Activated CD8-positive, alpha-beta memory T cell treated with anti-CD3 and anti-CD28 coated beads, Interleukin-2, amount 50 U/mL, for 1 hour (primary cell): ENCODE results near the gene TWSG1.
"Not testable (repeated sequence)": the region's sequence is repeated elsewhere in the genome, so short reads cannot be mapped to it uniquely, and the experiment has no call there.

Experiments used
- DNase-seq: peaks from one replicate; pipeline ENCODE4 v3.0.0-alpha.2; 2020; ENCODE audit errors: extremely low read depth

The TWSG1 gene

GRCh38 chr18:9334973-9335696 lies 562 bp downstream of the TWSG1 start:
- DNase-seq: no peak

- no peak for DNase-seq
Measured at GRCh38 chr18:9335697-9336045, 1.1 kb downstream of the TWSG1 start.

- no peak for DNase-seq
Measured at GRCh38 chr18:9336827-9337226, 2.3 kb downstream of the TWSG1 start.

DNA sequence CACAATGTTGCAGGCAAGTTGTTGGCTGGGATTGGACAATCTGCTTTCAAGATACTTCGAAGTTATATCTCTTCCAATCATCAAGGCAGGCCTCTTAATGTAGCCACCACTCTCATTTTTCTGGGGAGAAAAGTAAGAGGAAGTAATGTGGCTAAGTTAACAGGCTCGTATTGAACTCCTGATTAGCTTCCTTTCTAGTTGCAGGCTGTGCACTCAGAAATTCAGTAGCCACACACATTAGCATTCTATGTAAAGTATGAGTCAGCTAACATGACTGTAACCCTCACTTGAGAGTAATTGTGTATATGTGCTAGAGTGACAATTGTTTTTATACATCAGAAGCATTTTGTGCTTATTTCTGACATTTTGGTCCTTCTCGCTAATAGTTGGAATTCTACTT lies 3.3 kb downstream of the TWSG1 start:
- DNase-seq: no peak

DNA sequence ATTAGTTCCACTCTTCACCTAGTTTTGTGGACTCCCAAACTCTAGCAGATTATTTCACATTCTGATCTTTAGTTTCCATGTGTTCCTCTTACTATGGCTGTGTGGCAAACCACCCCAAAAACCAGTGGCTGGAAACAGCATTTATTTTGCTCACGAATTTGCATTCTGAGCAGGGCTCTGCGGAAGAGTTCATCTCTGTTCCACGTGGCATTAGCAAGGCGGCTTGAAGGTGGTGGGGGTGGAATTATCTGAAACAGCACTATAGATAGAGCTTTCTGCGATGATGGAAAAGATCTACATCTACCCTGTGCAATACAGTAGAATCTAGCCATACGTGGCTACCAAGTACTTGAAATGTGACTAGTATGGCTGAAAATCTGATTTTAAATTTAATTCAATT lies 5.9 kb downstream of the TWSG1 start:
- no peak for DNase-seq

DNA sequence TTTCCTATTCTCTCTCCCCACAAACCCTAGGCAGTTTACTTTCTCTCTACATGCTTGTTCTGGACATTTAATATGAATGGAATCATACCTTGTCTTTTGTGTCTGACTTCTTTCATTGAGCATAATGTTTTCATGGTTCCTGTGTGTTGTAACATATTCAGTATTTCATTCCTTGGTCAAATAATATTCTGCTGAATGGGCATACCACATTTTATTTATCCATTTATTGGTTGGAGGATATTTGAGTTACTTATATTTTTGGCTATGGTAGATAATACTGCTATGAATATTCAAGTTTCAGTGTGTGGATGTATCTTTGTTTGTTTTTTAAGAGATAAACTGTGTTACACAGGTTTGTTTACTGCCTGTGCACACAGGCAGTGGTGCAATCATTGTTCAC lies 9.0 kb downstream of the TWSG1 start:
- no peak for DNase-seq

DNA sequence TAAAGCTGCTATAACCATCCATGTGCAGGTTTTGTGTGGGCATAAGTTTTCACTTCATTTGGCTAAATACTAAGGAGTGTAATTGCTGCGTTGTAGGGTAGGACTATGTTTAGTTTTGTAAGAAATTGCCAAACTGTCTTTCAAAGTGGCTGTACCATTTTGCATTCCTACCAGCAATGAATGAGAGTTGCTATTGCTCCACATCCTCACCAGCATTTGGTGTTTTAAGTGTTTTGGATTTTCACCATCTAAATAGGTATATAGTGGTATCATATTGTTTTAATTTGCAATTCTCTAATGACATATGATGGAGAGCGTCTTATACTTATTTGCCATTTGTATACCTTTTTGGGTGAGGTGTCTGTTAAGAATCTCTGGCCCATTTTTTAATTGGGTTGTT lies 12.2 kb downstream of the TWSG1 start:
- DNase-seq: no peak

- DNase-seq: no peak
Measured at GRCh38 chr18:9348079-9348671, 13.6 kb downstream of the TWSG1 start.

GRCh38 chr18:9348766-9349165 lies 14.2 kb downstream of the TWSG1 start:
- DNase-seq: no peak

DNA sequence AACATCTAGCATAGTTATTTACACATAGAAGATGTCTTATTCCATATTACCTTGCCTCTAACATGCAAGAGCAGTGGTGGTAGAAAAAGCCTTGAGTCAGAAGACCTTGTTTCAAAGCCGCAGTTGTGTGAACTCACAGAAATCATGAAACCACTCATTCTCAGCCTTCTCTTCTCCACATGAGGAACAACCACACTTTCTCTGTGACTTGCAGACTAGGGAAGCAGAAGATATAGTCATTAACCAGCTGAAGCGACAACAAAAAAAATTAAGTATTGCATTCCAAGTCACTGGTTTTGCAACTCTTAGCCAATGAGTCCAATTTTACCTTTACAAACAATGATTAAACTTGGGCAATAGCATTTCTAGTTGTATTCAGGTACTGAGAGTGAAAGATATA lies 19.0 kb downstream of the TWSG1 start:
- no peak for DNase-seq

GRCh38 chr18:9354256-9354655 lies 19.7 kb downstream of the TWSG1 start:
- DNase-seq: no peak

- no peak for DNase-seq
Measured at GRCh38 chr18:9356976-9357375, 22.4 kb downstream of the TWSG1 start.

- no peak for DNase-seq
Measured at GRCh38 chr18:9359796-9360195, 25.2 kb downstream of the TWSG1 start.

DNA sequence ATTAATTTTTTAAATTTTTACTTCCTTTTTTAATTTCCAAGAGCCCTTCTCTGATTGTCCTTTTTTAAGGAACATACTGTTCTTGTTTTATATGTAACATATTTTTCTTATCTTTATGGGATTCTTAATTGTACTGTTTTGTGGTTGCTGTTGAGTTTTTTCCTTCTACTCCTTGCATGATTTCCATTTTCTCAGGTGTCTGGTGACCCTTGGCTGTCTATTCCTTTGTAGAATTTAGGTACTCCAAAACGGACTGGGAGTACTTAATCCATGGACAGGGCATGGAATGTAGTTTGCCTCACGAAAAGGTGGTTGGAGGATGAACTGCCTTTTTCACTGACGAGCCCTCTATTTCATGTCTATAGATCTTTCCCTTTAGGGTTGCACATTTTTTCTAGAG lies 26.6 kb downstream of the TWSG1 start:
- DNase-seq: no peak

- DNase-seq: no peak
Measured at GRCh38 chr18:9362869-9363268, 28.3 kb downstream of the TWSG1 start.

DNA sequence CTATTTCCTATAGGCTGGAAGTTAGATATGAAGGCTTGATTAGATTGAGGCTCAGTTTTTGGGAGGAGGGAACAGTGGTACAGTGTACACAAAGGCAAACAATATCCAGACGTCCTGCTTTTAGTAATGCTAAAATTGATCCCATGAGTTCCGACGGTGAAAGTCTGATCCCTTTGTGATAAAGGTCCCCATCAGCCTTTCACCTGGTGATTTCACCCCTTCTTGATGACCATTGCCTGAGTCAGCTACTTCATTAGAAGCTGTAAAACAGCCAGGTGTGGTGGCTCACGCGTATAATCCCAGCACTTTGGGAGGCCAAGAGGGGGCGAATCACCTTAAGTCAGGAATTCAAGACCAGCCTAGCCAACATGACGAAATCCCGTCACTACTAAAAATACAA lies 29.7 kb downstream of the TWSG1 start:
- DNase-seq: no peak

DNA sequence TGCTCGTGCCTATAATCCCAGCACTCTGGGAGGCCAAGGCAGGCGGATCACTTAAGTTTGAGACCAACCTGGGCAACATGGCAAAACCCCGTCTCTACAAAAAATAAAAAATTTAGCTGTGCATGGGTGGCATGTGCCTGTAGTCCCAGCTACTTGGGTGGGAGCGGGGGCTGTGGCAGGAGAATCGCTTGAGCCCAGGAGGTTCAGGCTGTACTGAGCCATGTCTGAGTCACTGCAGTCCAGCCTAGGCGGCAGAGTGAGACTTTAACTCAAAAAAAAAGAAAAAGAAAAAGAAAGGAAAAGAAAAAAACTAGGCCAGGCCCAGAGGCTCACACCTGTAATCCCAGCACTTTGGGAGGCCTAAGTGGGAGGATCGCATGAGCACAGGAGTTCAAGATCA lies 30.8 kb downstream of the TWSG1 start:
- no peak for DNase-seq

DNA sequence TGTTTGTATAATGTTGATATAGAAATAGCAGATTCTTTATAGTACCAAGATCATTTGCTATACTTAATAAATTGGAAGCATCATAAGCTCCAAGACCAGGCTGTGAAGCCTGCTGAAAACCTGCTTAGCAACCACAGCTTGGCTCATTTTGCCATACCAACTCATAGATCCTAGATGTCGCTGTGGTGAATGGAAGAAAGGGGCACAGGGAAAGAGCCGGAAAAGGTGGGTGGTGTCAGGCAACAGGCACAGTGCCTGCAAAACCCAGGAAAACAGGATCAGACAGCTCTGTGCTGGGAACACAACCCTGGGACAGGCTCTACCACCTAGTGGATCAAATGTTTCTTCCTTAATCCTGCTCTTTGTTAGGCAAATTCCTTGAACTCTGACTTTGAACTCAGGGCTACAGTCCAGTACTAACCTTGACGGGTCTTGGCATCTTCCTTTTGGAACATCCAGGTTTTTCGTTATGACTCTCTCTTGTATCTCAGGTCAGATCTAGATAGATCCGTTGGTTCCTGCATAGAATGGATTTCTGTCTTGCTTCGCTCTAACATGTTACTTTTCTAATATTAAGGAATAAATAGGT lies 31.6 kb downstream of the TWSG1 start:
- DNase-seq: no peak

GRCh38 chr18:9373254-9373653 lies 38.7 kb downstream of the TWSG1 start:
- DNase-seq: not testable (repeated sequence)

GRCh38 chr18:9379118-9379517 lies 44.5 kb downstream of the TWSG1 start:
- no peak for DNase-seq

- DNase-seq: no peak
Measured at GRCh38 chr18:9380101-9380500, 45.5 kb downstream of the TWSG1 start.

DNA sequence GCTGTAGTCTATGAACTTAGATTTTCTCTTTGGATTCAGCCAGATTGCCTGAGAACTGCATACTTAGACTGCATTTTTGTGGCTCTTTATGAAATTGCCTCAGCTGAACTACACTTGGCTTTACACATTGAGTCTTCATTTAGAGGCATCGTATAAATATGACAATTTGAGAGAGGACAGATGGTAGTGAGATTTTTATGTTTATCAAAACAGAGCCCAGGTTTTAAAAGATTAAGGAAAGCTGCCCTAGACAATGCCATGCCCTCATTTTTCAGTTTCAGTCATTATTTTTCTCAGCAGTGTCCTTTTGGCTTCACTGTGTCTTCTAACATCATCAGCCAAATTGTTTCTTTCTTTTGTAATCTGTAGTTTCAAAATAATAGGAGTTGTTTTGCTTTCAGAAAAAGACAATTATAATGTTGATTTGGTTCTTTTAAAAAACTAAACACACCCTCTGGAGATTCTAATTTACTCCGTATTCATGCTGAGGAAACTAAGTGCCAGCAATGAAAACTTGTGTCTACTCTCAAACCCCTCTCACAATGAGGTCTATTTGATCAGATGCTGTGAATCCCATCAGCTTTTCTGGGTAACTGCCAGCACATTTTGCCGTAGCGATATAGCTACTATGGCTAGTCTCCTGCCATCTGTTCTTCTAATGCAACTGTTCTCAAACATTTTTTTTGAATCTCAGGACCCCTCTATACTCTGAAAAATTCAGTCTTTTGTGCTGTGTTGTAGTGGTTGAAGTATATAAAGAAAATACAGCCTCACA lies 46.2 kb downstream of the TWSG1 start:
- DNase-seq: no peak

DNA sequence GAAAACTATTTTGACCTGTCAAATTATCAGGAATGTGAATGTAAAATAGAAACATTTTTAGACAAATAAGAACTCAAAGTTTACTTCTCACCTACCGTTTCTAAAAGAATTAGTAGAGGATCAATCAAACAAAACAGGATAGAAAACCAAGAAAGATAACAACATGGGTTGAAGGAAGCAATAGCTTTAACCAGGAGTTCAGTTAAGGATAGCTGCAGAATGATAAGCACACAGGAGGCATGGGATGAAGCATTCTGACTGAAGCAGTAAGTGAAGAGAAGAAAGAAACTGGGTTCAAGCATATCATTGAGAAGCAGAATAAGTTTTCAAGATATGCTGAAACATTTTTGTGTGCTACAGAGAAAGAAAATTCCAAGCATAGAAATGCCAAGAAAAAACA lies 52.3 kb downstream of the TWSG1 start:
- no peak for DNase-seq
